Hematopoietic multipotent progenitor cell (in vitro differentiated cells): ENCODE data around the gene GSTM4. TPM values are rescaled to one million over a fixed set of nuclear protein-coding genes. Genes with fewer than 3 reads are reported as not detected.

Source experiments
- DNase-seq, 3 donors: peaks; one replicate each; pipeline ENCODE4 v3.0.0-alpha.2; 2011 to 2015; ENCODE audit warnings: low read depth in 2 of 3, low spot score in 2 of 3
- total RNA-seq: library from RNA; depleted of rRNA; stranded (reverse); fragments of >200 nt; gene quantifications from one replicate; pipeline ENCODE4 v1.2.3, GENCODE V29; 2012

Gene GSTM4
- total RNA-seq, result 12.1 TPM

GRCh38 chr1:109655615-109656519 lies at the start of gene GSTM4:
Gene GSTM4 (plus strand): TSS chr1:109656099. CDS start chr1:109656390, 291 bp downstream.
- DNase-seq, result peak in 2 of 3 donors; percentile 24 to 61

DNA sequence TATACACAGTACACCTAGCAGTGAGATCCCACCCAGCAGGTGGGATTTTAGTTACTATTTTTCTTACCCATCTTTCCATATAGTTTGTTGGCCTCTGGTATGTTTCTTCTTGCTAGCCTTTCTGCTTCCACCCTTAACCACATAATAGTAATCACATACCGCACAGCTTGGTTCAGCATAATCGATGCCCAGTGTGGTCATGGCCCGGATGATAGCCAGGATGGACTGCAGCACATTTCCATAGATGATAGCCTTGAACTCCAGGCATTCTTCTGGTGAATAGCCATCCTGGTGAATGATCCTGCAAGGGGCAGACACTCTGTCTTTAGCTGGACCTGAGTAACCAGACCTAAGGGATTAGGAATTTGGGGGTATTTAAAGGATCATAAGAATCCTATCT lies 46.0 kb upstream of the GSTM4 start:
- DNase-seq, result no peak

GRCh38 chr1:109610609-109611307 lies 45.1 kb upstream of the GSTM4 start:
- DNase-seq, result no peak

- DNase-seq, result no peak
These were observed 44.5 kb upstream of the GSTM4 start for GRCh38 chr1:109611308-109611990.

DNA sequence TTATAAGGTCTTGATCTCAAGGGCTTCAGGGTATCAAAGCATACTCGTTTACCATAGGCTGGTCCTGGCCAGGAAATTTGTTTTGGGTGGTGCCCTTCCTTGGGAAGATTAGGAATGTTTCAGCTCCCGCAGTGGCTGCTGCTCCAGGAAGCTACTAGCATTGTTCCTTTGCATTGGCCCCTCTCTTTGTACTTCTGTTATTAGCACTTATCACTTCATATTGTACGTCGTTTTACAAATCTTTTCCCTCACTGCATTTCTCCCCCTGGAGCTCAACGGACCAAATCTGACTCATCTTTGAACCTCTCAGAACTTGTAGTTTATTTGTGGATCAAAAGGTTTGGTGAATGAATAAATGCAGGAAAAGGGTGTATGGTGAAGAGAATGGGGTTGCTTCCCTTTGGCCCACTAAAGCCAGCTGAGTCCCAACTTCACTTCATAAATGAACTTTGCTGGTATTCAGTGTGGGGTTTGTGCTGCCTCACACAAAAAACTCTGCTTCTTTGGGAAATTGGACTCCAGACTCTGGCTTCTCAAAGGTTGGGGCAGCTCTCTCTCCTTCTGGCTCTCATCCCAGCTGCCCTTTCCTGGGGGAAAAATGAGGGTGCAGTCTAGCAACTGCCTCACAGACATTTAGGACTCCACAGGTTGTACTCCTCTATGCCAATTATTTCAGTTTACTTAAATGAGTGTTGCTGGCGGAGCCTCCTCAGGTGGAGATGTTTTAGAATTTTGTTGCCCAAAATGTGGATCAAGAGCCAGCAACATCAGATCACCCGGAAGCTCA lies 42.3 kb upstream of the GSTM4 start:
- no peak for DNase-seq

DNA sequence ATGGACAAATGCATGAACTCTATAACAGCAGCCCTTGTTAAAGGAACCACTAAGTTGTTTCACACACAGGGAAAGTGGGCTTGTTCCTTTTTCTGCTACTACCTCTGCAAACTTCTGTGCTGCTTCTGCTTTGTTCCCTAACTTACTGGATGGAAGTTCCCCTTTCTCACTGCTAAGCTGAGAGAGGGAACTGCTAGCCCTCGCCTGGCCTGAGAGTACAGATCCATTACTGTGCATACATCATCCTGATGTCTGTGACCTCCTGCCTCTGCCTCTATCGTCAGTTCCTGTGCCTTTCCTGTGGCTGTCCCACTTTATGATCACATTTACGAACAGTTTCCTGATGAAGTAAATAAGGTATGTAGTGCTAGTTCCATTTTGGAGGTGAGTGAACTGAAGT lies 40.0 kb upstream of the GSTM4 start:
- peak in 2 of 3 donors; percentile 79 to 91 for DNase-seq

DNA sequence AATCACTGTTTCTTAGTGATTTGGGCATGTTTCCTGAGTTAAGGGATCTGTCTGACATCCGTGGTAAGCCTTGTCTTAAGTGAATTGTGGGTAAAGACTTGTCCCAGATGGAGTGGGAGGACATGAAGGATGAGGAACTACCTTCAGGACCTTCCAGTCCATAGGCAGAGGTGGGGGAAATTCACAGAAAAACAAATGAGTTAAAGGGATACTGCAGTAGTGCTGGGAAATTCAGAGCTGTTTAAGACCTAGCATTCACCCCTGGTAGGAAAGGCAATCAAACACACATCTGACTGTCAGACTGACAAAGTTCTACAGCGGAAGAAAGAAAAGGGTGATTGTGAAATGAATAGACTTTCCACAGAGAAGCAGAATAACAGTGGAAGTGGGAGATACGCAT lies 39.5 kb upstream of the GSTM4 start:
- DNase-seq, result no peak

DNA sequence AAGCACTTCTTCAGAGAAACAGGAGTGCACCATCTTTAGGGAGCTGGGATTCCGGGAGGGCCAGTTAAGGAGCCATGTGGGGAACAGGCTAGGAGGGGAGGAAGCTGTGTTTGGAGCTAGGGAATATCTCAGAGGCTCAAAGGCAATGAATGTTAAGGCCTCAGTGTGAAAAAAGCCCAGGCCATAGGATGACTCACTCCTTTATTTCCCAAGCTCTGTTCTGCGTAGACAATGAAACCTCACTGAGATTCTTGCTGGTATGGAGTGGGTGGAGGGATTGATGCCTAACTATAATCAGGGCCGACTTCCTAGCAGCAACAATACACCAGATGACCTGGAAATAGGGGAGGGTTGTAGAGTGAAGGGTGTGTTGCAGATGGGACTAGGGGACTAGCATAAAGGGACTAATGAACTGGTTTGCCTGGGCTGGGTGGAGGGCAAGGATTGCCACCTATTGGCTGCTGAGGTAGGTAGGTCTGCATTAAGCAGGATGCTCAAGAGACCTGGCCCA lies 38.6 kb upstream of the GSTM4 start:
- DNase-seq, result no peak

- DNase-seq, result no peak
These were observed 37.0 kb upstream of the GSTM4 start for GRCh38 chr1:109618661-109619575.

GRCh38 chr1:109619576-109620400 lies 36.1 kb upstream of the GSTM4 start, which contains the start of the genes AMPD2 and GNAT2:
Gene AMPD2 (plus strand): TSS chr1:109619837. CDS start chr1:109621176, 1,339 bp downstream.
Gene GNAT2 (minus strand): TSS chr1:109619616. CDS start chr1:109612870, 6,746 bp downstream.
- peak; percentile 50 to 84 (median 82) for DNase-seq

- no peak for DNase-seq
These were observed 35.5 kb upstream of the GSTM4 start for GRCh38 chr1:109620401-109620791.

DNA sequence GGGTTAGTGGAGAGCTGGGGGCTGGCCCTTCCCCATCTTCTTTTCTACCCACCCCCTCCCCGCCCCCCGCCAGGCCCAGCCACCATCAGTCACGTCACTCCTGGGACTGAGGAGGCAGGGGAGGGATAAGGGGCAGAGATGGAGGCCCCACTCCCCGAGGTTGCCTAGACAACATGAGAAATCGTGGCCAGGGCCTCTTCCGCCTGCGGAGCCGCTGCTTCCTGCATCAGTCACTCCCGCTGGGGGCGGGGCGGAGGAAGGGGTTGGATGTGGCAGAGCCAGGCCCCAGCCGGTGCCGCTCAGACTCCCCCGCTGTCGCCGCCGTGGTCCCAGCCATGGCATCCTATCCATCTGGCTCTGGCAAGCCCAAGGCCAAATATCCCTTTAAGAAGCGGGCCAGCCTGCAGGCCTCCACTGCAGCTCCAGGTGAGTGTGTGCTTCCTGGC lies 35.0 kb upstream of the GSTM4 start:
- peak; percentile 79 to 99 (median 98) for DNase-seq

GRCh38 chr1:109621379-109622136 lies 34.3 kb upstream of the GSTM4 start:
- DNase-seq, result no peak

- DNase-seq, result no peak
These were observed 33.6 kb upstream of the GSTM4 start for GRCh38 chr1:109622137-109622892.

GRCh38 chr1:109622895-109623294 lies 33.0 kb upstream of the GSTM4 start:
- no peak for DNase-seq

GRCh38 chr1:109623601-109624161 lies 32.2 kb upstream of the GSTM4 start:
- DNase-seq, result peak in 1 of 3 donors; percentile 49
